ENCODE data around the gene ARSI. TPM values are rescaled to one million over a fixed set of nuclear protein-coding genes. Genes with fewer than 3 reads are reported as not detected.

Gene ARSI
- total RNA-seq, 3 donors from 2014 or later, result 0.41 to 1.6 (median 0.63) TPM

DNA sequence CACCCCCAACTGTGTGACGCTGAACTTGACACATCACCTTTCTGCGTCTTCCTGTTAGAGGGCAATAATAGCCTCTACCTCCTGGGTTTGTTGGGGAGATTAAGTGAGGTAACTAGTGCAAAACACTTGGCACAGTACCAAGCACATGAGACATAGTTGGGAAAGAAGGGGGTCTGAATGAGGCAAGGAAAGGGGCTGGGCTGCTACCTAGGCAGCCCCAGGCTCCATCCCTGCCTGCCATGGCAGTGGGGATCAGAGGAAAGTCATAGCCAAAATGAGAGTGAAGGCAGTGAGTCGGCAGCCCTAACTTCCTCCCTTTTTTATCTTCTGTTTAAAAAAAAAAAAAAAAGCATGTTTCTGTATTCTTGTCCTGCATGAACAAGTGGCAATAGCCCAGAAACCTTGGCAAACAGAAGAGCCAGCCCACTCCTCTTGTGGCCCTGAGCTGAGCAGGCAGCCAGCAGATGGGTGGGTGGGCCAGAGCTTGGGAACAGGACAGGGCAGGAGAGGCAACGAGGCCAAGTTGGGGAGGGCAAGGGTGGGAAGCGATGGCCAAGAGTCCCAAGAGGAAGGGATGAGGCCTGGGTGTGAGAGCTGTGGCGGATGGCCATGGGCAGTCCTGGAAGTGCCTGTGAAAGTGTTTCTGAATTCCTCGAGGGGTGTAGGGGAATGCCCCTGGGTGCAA, 24.5 kb downstream of the ARSI start:
- intact Hi-C loops (cut with DNase I, micrococcal nuclease), result no loop called here
- H3K4me1 ChIP-seq (ENCODE audit: low read depth), result no peaks in the 10 kb centered on the region
- no peak for DNase-seq
- ATAC-seq, result no peak
- H3K36me3 ChIP-seq (ENCODE audit: low read depth), result no peaks in the 10 kb centered on the region
- H3K9me3 ChIP-seq, result no peaks in the 10 kb centered on the region
- no peak overlapping the region for H3K4me3 ChIP-seq
- TF ChIP-seq, protein P1, sequence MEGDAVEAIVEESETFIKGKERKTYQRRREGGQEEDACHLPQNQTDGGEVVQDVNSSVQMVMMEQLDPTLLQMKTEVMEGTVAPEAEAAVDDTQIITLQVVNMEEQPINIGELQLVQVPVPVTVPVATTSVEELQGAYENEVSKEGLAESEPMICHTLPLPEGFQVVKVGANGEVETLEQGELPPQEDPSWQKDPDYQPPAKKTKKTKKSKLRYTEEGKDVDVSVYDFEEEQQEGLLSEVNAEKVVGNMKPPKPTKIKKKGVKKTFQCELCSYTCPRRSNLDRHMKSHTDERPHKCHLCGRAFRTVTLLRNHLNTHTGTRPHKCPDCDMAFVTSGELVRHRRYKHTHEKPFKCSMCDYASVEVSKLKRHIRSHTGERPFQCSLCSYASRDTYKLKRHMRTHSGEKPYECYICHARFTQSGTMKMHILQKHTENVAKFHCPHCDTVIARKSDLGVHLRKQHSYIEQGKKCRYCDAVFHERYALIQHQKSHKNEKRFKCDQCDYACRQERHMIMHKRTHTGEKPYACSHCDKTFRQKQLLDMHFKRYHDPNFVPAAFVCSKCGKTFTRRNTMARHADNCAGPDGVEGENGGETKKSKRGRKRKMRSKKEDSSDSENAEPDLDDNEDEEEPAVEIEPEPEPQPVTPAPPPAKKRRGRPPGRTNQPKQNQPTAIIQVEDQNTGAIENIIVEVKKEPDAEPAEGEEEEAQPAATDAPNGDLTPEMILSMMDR (IDR thresholded peaks at IDR 0.05), result no peak

DNA sequence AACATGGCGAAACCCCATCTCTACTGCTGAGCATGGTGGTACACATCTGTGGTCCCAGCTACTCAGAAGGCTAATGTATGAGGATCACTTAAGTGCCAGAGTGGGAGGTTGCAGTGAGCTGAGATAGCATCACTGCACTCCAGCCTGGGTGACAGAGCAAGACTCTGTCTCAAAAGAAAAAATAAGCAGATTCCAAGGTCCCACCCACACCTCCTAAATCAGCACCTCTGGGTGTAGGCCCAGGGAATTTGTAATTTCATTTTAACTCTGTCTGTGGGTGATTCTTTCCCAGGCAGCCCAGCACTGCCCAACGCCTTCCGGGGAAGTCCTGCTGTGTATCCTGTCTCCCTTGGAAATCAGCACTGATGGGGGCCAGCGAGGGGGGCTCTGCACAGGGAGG, 25.7 kb downstream of the ARSI start:
- no peak overlapping the region for H3K4me3 ChIP-seq
- H3K9me3 ChIP-seq, result no peaks in the 10 kb centered on the region
- ATAC-seq, result no peak
- no peak for DNase-seq
- H3K4me1 ChIP-seq (ENCODE audit: low read depth), result no peaks in the 10 kb centered on the region
- TF ChIP-seq, protein P1 (IDR thresholded peaks at IDR 0.05), result no peak
- intact Hi-C loops (cut with DNase I, micrococcal nuclease), result no loop called here
- no peaks in the 10 kb centered on the region for H3K36me3 ChIP-seq (ENCODE audit: low read depth)

DNA sequence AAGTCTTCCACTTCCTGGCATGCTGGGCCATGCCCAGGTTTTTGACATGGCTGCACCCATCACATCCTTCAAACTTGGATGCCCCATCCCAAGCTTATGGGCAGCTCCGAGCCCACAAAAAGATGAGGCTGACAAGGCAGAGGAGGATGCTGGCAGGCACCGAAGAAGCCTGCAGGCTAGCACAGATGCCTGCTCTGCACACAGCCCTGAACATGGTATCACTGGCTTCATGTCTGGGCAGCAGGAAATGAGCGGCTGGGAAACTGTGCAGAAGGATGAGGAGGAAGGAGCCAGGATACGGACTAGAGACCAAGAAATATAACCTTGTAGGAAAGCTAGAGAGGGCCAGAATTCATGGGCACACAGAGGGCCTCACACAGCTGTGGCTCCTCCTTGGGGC, 27.9 kb downstream of the ARSI start:
- H3K4me1 ChIP-seq (ENCODE audit: low read depth), result no peaks in the 10 kb centered on the region

DNA sequence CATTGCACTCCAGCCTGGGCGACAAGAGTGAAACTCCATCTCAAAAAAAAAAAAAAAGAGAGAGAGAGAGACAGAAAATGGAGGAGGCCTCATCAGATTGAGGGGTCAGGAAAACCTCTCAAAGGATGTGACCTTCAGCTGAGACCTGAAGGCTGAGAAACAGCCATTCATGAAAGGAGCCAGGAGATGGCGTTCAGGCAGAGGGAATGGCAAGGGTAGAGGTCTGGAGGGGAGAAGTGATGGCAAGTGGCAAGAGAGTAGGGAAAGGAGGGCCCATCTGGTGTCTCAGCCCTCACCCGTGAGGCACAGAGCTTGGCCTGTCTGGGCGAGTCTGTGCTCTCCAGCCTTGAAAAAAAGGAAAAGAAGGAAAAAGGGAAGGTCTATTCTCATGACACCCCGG, 30.2 kb downstream of the ARSI start:
- ATAC-seq (no peak), DNase-seq (peak in 1 of 3 donors; percentile 14)
- Histone ChIP-seq H3K36me3 (ENCODE audit: low read depth) (no peaks in the 10 kb centered on the region), H3K9me3 (no peaks in the 10 kb centered on the region), H3K4me1 (ENCODE audit: low read depth) (no peaks in the 10 kb centered on the region), H3K4me3 (no peak overlapping the region)
- intact Hi-C loops (cut with DNase I, micrococcal nuclease), result no loop called here
- TF ChIP-seq, protein P1 (IDR thresholded peaks at IDR 0.05), result no peak

More for the DNA sequence above, 27.9 kb downstream of the ARSI start:
- no peak overlapping the region for H3K4me3 ChIP-seq
- TF ChIP-seq, protein P1 (IDR thresholded peaks at IDR 0.05), result no peak
- no peak for DNase-seq
- no peaks in the 10 kb centered on the region for H3K9me3 ChIP-seq
- ATAC-seq, result no peak
- intact Hi-C loops (cut with DNase I, micrococcal nuclease), result no loop called here
- no peaks in the 10 kb centered on the region for H3K36me3 ChIP-seq (ENCODE audit: low read depth)

DNA sequence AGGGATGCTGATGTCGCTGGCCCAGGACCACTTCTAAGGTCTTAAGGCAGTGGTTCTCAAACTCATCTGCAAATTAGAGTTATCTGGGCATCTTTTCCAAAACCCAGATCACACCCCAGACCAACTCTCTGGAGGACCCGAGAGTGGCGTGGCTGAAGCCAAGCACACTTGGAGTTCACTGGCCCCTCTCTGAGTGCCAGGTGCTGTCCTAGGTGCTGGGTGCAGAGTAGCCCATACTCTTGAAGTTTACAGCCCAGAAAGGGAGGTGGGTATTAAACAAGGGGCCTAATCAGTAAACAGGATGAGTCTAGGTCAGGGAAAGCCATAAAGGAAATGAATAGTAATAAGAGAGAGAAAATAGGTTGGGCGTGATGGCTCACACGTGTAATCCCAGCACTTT, 30.8 kb downstream of the ARSI start:
- no peak overlapping the region for H3K4me3 ChIP-seq
- no peaks in the 10 kb centered on the region for H3K4me1 ChIP-seq (ENCODE audit: low read depth)
- no peaks in the 10 kb centered on the region for H3K9me3 ChIP-seq
- H3K36me3 ChIP-seq (ENCODE audit: low read depth), result no peaks in the 10 kb centered on the region
- TF ChIP-seq, protein P1 (IDR thresholded peaks at IDR 0.05), result no peak
- no peak for DNase-seq
- ATAC-seq, result no peak
- intact Hi-C loops (cut with DNase I, micrococcal nuclease), result no loop called here

DNA sequence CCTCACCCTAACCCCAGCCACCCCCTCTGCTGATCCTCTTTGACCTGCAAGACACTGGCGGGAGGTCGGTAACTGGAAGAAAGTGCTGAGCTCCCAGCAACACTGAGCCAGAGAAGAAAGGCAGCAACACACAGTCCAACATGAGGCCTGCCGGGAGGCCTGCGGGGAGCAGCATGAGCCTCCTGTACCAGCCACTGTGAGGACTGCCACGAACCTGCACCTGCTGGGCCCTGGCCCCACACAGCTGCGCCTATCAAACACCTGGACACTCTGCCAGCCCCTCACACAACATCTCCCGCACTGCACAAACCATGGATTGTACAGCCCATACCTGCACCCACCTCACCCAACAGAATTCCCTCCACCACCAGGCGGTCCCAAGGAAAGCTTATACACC, 31.4 kb downstream of the ARSI start:
- Histone ChIP-seq H3K36me3 (ENCODE audit: low read depth) (no peaks in the 10 kb centered on the region), H3K4me1 (ENCODE audit: low read depth) (no peaks in the 10 kb centered on the region), H3K4me3 (no peak overlapping the region), H3K9me3 (no peaks in the 10 kb centered on the region)
- intact Hi-C loops (cut with DNase I, micrococcal nuclease), result no loop called here
- TF ChIP-seq, protein P1 (IDR thresholded peaks at IDR 0.05), result no peak
- no peak for DNase-seq
- ATAC-seq, result no peak

All from mucosa of descending colon (tissue), 3 donors.